SK-N-SH (cell line): ENCODE results near the gene RYR3.

ENCODE experiments used
- CTCF ChIP-seq: fragments of 200-600 bp; sonication (generic); IDR thresholded peaks from 2 replicates; pipeline ENCODE4 v1.6.1; 2017; ENCODE audit warnings: antibody characterized with exemption, mild to moderate bottlenecking, moderate library complexity
- EP300 ChIP-seq, 2 experiments: IDR thresholded peaks; 2 replicates each; pipeline versions ENCODE4 v1.4.0 to v1.6.1; 2012; ENCODE audit warnings: borderline replicate concordance in 1 of 2, low read depth in 1 of 2, low read length in 1 of 2
- POLR2AphosphoS5 ChIP-seq: IDR thresholded peaks from 2 replicates; pipeline ENCODE4 v1.6.1; 2012; ENCODE audit warnings: low read depth, low read length

- TF ChIP-seq POLR2AphosphoS5 (no peak), CTCF (no peak), EP300 (IDR thresholded peaks at IDR 0.05; ENCODE audit: borderline replicate concordance in 1 of 2, low read depth in 1 of 2, low read length in 1 of 2) (no peak)
These were observed 33.3 kb downstream of the RYR3 start for GRCh38 chr15:33344111-33344510.
